Measurements from ENCODE around the gene TULP4. TPM values are rescaled to one million over a fixed set of nuclear protein-coding genes. Genes with fewer than 3 reads are reported as not detected.

TULP4 gene
- total RNA-seq, 1 experiment from 2014 or later: 64.6 TPM

DNA sequence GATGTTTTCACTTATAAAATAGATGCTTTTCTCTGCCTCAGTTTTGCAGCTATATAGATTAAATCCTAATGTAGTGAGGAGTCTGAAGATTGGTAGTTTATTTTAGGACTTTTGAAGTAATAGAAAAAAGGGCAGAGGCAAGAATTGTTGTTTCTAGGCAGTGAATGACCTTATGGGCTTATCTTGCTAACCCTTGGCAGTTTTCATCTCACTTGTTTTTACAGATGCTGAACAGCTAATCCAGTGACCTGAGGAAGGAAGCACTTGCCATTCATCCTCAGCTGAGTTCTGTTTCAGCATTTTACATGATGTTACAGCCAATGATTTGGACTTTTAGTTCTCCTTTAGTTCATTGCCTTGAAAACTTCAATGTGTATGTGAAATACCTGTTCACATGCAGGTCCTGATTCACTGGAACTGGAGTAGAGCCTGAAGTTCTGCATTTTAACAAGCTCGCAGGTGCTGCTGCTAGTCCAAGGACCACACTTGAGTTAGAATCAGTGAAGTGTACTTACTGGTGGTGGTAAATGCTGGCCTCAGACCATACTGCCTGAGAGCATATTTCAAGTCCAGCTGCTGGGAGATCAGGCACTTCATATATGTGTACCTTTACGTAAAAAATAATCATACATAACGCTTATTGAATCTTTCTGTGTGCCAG is 86.9 kb downstream of the TULP4 start:
- no peak overlapping the region for H4K8ac ChIP-seq (replicated peaks; ENCODE audit: insufficient read length, low read depth, low read length)
- no peak overlapping the region for H2AK5ac ChIP-seq (ENCODE audit: insufficient read length, low read length)
- H3K23me2 ChIP-seq (ENCODE audit: insufficient read length, low read depth, low read length, poor library complexity, severe bottlenecking): no peaks in the 10 kb centered on the region
- H3K27me3 Mint-ChIP-seq (ENCODE audit: low read depth): no peaks in the 10 kb centered on the region
- H3K27me3 ChIP-seq (ENCODE audit: insufficient read depth, low read length): no peaks in the 10 kb centered on the region
- H3K79me1 ChIP-seq (ENCODE audit: insufficient read depth, low read depth, low read length, poor library complexity, severe bottlenecking): no peaks in the 10 kb centered on the region
- H3K18ac ChIP-seq (ENCODE audit: insufficient read length, low read depth, low read length): no peak overlapping the region
- H3K27ac Mint-ChIP-seq: no peak overlapping the region
- no peak overlapping the region for H3K4ac ChIP-seq (ENCODE audit: low read depth, low read length)
- H3K27ac ChIP-seq (ENCODE audit: insufficient read length, low read depth, low read length): no peak overlapping the region
- H3K9me3 Mint-ChIP-seq: peaks cover 2 to 3% of the 10 kb centered on the region in 2 experiments
- no peak overlapping the region for H2BK20ac ChIP-seq (ENCODE audit: low read depth, low read length, poor library complexity, severe bottlenecking)
- H4K20me1 ChIP-seq (ENCODE audit: control insufficient read depth, insufficient read depth, insufficient read length): no peaks in the 10 kb centered on the region
- no peak overlapping the region for H2AFZ ChIP-seq (ENCODE audit: low read length)
- no CpG with 5 or more reads among the region's 3 CpGs for WGBS (ENCODE audit: extremely low coverage, insufficient read length, low lambda C conversion rate)
- H3K36me3 Mint-ChIP-seq (ENCODE audit: insufficient read depth in 1 of 3, low read depth in 3 of 3): peaks cover 5 to 7% (median 6%) of the 10 kb centered on the region in 3 experiments
- H3K79me2 ChIP-seq (ENCODE audit: insufficient read depth, low read length): no peaks in the 10 kb centered on the region
- H2BK12ac ChIP-seq (ENCODE audit: insufficient read length, low read depth, low read length): no peak overlapping the region
- H3T11ph ChIP-seq (ENCODE audit: low read length): no peak overlapping the region
- no peaks in the 10 kb centered on the region for H3K4me1 ChIP-seq (ENCODE audit: insufficient read depth, low read length)
- TF ChIP-seq, protein P1, sequence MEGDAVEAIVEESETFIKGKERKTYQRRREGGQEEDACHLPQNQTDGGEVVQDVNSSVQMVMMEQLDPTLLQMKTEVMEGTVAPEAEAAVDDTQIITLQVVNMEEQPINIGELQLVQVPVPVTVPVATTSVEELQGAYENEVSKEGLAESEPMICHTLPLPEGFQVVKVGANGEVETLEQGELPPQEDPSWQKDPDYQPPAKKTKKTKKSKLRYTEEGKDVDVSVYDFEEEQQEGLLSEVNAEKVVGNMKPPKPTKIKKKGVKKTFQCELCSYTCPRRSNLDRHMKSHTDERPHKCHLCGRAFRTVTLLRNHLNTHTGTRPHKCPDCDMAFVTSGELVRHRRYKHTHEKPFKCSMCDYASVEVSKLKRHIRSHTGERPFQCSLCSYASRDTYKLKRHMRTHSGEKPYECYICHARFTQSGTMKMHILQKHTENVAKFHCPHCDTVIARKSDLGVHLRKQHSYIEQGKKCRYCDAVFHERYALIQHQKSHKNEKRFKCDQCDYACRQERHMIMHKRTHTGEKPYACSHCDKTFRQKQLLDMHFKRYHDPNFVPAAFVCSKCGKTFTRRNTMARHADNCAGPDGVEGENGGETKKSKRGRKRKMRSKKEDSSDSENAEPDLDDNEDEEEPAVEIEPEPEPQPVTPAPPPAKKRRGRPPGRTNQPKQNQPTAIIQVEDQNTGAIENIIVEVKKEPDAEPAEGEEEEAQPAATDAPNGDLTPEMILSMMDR (conservative IDR thresholded peaks at IDR 0.05): no peak
- no peak overlapping the region for H4K91ac ChIP-seq (ENCODE audit: insufficient read length, low read depth, low read length)
- no peak overlapping the region for H3K9ac ChIP-seq (ENCODE audit: extremely low read depth, insufficient read length, low read length)
- H2BK5ac ChIP-seq (ENCODE audit: insufficient read length, low read length): no peak overlapping the region
- H4K5ac ChIP-seq (ENCODE audit: insufficient read length, low read depth, low read length): no peak overlapping the region
- H3K4me1 Mint-ChIP-seq: peaks cover 0 to 8% of the 10 kb centered on the region in 2 experiments; a peak in 2 of 4 replicates
- H3K9me3 ChIP-seq (ENCODE audit: control insufficient read depth, low read depth, low read length): no peaks in the 10 kb centered on the region
- no peak overlapping the region for H2BK120ac ChIP-seq (ENCODE audit: low read depth, low read length, poor library complexity, severe bottlenecking)
- no peak overlapping the region for H3K23ac ChIP-seq (ENCODE audit: insufficient read length, low read depth, low read length)
- H2BK15ac ChIP-seq (ENCODE audit: low read depth, low read length): no peak overlapping the region
- no peak overlapping the region for H3K56ac ChIP-seq (ENCODE audit: insufficient read length, low read depth, low read length)
- DNase-seq: no peak
- no peak overlapping the region for H3K4me2 ChIP-seq (ENCODE audit: insufficient read depth, insufficient read length, low read length)
- no peak overlapping the region for H3K14ac ChIP-seq (ENCODE audit: insufficient read depth, low read length)
- H3K4me3 Mint-ChIP-seq: no peak overlapping the region

Data from H9 (cell line).